ENCODE data around the gene SMIM21.

SMIM21 gene

GRCh38 chr18:75429975-75430374 is 2.5 kb upstream of the SMIM21 start (continued):
- TF ChIP-seq ZNF518A (tag by site-specific recombination; conservative IDR thresholded peaks at IDR 0.05; ENCODE audit: low read depth) (no peak), ZNF610 (tag by site-specific recombination; IDR thresholded peaks at IDR 0.05; ENCODE audit: borderline replicate concordance) (no peak), ATF2 (tag by site-specific recombination; IDR thresholded peaks at IDR 0.05; ENCODE audit: low read depth) (peak; percentile 94), ZNF10 (tag by site-specific recombination; IDR thresholded peaks at IDR 0.05) (peak; percentile 72), GLIS2 (tag by site-specific recombination; IDR thresholded peaks at IDR 0.05) (peak; percentile 91), PRDM10 (tag by site-specific recombination; IDR thresholded peaks at IDR 0.05) (peak; percentile 91), EGR2 (tag by site-specific recombination; IDR thresholded peaks at IDR 0.05; ENCODE audit: low read depth) (peak; percentile 77), ZNF776 (tag by site-specific recombination; IDR thresholded peaks at IDR 0.05; ENCODE audit: borderline replicate concordance) (no peak), ZNF664 (tag by site-specific recombination; IDR thresholded peaks at IDR 0.05) (no peak), ZNF843 (tag by site-specific recombination; IDR thresholded peaks at IDR 0.05) (peak; percentile 77), ZNF155 (tag by site-specific recombination; IDR thresholded peaks at IDR 0.05) (no peak), ZNF248 (tag by site-specific recombination; IDR thresholded peaks at IDR 0.05) (no peak), TSHZ1 (tag by site-specific recombination; IDR thresholded peaks at IDR 0.05; ENCODE audit: borderline replicate concordance) (peak; percentile 46; the same call in 1 of the 2 replicates), ZNF549 (tag by site-specific recombination; IDR thresholded peaks at IDR 0.05) (no peak), ZNF704 (tag by site-specific recombination; IDR thresholded peaks at IDR 0.05) (no peak), ZFP69B (tag by site-specific recombination; IDR thresholded peaks at IDR 0.05) (0 out of 2 replicates have a peak, but pooled peaks have one; percentile 27), ZNF629 (tag by site-specific recombination; IDR thresholded peaks at IDR 0.05) (peak; percentile 96), ZBTB8A (tag by site-specific recombination; IDR thresholded peaks at IDR 0.05) (0 out of 2 replicates have a peak, but pooled peaks have one; percentile 22), ZNF639 (tag by site-specific recombination; IDR thresholded peaks at IDR 0.05) (0 out of 2 replicates have a peak, but pooled peaks have one; percentile 41), KLF17 (tag by site-specific recombination; IDR thresholded peaks at IDR 0.05) (peak; percentile 62), ZNF600 (tag by site-specific recombination; IDR thresholded peaks at IDR 0.05) (peak; percentile 65; the same call in 1 of the 2 replicates), KLF8 (tag by site-specific recombination; IDR thresholded peaks at IDR 0.05) (0 out of 2 replicates have a peak, but pooled peaks have one; percentile 26), SCRT2 (tag by site-specific recombination; IDR thresholded peaks at IDR 0.05) (peak; percentile 53)
